Inflammatory macrophage treated with lipopolysaccharide for 1 hour (primary cell): ENCODE results near the gene TMEM237.

Source experiments
- DNase-seq, 2 donors: peaks; one replicate each; pipeline ENCODE4 v3.0.0-alpha.2; 2020 to 2022

TMEM237 gene

DNA sequence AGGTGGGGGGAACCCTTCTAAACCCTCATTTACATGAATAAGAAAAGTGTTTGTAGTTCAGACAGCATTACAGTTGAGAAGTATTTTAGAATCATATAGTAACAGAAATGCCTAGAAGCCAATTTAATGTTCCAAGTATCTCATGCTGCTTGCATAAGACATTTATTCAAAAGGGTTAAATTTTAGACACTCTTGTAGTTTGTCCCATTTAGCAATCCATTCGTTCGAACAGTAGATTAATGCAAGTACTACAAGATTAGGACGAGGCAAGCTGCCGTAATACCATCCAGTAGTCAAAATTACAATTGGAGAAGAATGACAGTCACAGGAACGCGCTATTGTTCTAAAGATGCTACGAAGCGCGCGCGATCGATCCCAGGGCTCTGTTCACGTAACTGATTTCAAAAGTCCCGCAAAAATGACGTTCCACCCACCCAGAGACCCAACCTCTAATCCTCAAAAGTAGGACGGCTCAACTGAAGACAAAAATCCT lies 1.2 kb downstream of the TMEM237 start:
- DNase-seq, result no peak

DNA sequence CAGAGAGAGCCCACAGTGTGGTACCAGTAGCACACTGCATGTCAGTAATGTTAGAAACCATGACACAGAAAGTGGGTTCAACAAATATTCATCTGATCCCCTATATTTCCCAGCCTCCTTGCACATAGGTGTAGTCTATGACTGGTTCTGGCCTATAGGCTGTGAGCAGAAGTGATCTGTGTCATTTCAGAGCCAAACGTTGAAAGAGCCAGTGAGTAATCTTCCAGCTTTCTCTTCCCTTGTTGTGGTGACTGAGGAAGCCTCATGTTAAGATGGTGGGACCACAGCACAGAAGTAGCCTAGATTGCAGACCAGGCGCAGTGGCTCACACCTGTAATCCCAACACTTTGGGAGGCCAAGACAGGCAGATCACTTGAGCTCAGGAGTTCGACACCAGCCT lies 4.1 kb downstream of the TMEM237 start:
- no peak for DNase-seq

DNA sequence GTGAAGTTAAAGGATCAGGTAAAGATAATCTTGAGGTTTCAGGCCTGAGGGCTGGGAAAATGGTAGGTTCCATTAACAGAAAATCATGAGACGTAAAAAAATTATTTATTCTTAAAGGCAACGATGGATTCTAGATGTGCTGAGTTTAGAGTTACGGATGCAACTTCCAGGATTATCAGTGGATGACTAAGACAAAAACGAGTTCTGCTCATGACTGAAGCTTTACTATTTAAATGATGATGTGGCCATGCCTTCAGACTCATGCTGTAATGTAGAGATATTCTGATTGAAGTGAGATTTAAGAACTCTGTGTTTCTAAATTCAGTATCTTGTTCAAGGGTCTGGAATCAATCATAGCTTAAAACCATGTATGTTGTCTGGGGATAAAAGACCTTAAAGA lies 5.0 kb downstream of the TMEM237 start:
- no peak for DNase-seq

DNA sequence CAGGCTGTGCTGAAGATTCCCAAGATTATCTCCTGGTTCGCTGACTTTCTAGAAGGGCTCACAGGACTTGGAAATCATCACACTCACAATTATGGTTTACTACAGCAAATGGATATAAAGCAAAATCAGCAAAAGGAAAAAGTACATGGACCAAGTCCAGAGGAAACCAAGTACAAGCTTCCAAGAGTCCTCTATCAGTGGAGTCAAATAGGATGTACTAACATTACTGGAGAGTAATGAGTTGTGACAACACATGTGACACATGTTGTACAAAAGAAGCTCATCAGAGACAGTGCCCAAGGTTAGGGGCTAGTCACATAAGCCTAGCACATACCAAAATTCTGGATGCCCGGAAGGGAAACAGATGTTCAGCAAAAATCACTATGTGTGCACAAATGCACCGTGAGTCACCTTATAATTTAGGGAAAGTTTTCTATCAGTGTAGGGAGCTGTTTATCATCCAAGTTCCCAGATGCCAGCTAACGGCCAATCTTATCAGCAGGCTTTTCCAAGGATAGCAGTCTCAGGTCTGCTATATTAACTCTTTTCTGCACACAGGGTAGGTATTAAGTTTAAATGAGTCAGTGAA lies 9.5 kb downstream of the TMEM237 start:
- no peak for DNase-seq

DNA sequence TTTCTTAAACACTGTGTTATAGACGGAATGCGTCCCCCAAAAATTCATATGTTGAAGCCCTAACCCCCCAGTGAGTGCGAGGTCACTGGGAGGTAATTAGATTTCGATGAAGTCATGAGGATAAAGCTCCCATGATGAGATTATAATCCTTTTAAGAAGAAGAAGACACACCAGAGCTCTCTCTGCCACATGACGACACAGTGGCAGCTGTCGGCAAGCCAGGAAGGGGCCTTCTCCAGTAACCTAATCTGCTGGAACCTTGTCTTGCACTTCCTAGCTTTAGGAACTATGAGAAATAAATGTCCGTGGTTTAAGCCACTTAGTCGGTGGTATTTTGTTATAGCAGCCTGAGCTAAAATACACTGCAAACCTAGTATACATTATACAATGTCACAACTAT lies 12.3 kb downstream of the TMEM237 start:
- DNase-seq, result no peak

DNA sequence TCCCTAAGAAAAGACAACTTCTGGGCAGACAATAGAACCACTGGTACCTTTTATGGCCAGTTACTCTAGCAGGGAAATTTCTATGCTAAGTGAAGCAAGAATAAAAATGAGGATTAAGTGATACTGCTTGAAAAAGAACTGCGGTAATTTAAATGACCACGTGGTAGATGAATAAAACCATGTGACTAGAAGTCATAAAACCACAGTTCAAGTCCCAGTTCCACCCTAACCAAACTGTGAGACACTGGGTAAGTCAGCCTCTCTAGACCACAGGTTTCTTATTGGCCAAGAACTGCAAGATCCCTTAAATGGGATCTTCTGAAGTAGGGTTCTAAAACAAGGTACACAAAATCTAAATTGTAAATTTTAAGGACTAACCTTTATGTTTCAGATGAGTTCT lies 12.7 kb downstream of the TMEM237 start:
- no peak for DNase-seq

DNA sequence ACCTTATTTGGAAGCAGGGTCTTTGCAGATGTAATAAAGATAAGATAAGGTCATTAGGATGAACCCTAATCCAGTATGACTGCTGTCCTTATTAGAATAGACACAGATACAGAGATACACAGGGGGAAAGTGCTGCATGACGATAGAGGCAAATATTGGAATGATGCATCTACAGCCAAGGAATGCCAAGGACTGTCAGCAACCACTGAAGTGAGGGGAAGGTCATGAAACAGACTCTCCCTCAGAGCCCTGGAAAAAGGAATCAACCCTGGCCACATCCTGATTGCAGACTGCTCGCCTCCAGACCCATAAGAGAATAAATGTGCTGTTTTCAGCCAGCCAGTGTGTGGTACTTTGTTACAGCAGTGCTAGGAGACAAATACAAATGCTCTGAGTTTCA lies 14.8 kb downstream of the TMEM237 start:
- DNase-seq, result no peak

DNA sequence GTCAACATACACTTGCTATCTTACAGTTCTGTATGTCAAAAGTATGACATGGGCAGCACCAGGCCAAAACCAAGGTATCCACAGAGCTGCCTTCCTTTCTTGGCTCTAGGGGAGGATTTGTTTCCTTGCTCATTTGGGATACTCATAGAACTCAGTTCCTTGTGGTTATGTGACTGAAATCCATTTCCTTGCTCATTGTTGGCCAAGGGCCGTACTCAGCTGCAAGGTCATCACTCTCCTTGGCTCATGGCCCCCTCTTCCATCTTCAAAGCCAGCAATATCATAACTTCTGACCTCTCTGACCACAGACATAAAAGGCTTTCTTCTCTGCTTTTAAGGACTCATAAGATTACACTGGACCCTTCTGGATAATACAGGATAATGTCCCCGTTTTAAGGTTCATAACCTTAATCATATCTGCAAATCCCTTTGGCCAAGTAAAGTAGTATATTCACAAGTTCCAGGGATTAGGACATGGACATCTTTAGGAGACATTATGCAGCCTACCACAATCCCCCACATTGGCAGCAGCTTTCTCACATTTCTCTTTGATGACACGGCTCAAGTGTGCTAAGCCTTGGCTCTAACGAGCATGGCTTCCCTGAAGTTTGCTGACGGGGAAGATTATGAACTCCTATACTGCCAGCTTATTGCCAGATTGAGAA lies 20.9 kb downstream of the TMEM237 start:
- DNase-seq, result no peak

DNA sequence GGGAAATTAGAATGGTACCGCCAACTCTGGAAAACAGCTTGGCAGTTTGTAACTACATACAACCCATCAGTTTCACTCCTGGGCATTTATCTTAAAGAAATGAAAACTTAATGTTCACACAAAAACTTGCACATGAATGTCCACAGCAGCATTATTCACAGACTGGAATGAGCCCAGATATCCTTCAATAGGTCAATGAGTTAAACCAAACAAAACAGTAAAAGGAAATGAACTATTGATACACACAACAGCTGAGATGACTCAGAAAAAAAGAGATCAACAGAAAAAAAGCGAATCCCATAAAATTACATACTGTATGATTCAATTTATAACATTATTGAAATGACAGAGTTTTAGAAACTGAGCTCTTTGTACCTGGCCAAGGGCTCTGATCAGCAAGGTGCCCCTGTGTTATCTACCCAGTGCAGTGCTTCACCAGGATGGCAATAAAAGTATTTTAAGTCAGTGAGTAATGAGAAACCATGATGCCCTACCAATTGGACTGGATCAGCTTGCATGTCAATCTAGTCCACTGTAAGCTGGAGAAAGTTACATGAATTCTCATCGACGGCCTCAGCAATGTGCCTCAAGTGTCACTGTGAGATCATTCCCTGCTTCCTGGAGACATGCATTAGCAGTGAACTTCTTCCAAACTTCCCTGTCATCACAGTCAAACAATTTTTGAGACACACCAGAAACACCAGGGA lies 21.9 kb downstream of the TMEM237 start:
- DNase-seq, result no peak

DNA sequence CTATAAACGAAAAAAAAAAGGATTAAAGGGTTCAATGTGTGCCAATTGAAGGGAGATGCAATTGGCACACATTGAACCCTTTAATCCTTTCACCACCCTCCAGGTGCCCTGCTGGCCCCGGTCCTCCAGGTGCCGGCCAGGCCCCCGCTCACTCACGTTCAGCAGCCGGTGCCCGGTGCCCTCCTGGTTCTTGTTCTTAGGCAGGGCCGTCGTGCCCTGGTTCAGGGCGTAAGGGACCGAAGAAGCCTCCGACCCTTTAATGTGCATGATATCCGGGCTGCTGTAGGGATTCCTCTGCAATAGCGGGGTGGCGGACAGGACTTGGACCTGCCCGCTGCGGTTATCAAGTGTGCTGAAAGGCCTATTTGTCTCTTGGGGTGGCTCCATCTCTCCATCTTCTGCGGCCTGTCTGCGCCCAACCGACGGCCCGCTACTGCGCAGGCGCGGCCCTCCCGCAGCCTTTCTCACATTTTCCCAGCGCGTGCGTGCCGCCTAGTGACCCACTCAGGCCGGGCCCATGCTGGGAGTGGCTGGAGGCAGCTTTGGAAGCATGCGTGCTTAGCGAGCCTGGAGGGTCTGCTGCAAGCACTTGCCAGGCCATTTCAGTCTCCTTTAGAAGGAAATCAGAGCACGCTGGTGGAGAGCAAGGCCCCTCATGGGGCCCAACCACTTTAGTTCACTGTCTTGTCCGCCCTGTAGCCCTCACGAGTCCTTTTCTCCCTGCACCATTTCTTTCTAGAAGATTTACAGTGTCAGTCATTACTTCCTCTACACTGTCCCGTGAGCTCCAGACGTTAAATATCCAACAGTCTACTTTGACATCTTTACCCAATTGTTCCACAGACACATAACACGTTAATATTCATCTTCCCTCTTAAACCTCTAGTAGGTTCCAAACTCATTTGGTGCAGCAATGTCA lies 24.3 kb downstream of the TMEM237 start:
- DNase-seq, result peak in 1 of 2 donors; percentile 28

DNA sequence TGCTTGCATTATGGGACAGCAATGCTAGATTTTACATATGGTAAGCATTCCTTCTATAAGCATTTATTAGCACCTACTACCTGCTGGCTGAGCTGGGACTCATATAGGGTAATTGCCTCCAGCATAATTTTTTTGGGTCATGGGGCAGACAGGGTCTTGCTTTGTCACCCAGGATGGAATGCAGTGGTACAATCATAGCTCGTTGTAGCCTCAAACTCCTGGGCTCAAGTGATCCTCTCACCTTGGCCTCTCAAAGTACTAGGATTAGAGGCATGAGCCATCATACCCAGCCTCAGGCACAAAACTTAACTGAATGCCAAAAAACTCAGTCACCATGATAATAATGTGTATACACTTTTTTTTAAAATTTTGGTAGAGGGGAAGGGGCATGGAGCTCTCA lies 35.3 kb downstream of the TMEM237 start:
- no peak for DNase-seq

DNA sequence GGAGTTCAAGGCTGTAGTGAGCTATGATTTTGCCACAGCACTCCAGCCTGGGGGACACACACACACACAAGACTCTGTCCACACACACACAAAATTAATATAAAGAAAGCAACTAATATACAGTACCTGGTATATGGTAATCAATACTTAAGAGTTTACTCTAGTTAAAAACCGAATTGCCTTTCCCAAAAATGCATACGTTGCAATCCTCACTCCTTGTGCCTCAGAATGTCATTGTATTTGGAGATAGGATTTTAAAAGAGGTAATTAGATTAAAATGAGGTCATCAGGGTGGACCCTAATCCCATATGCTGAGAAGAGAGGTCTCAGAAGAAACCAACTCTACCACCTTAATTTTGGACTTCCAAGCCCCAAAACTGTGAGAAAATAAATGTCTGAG lies 35.7 kb downstream of the TMEM237 start:
- no peak for DNase-seq

DNA sequence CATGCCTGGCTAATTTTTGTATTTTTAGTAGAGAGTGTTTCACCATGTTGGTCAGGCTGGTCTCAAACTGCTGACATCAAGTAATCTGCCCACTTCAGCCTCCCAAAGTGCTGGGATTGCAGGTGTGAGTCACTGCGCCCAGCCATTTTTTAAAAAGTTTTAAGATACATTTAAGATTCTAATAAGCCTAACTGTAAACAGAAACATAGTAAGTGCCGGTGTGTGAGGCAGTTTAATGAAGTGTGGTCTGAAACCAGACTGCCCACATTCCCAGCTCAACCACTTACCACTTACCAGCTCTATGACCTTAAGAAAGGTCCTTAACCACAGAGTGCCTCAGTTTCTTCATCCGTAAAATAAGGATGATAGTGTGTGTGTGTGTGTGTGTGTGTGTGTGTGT lies 42.4 kb downstream of the TMEM237 start:
- no peak for DNase-seq

DNA sequence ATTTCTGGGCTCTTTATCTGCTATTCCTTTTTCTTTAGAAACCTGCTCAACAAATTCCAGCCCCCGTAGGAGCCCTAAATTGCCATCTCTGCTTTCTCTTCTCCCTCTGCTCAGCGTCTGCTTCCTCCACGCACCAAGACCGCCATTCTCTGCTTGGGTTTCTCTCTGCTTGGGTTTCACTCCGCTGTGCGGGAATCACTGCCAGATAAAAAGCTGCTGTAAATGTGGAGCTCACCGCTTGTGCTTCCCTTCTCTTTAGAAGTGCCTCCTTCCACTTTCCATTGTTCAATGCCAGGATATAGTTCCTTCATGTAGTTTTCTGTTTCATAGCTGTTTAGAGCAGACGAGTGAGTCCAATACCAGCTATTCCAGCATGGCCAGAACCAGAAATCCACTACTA lies 45.9 kb downstream of the TMEM237 start:
- no peak for DNase-seq

DNA sequence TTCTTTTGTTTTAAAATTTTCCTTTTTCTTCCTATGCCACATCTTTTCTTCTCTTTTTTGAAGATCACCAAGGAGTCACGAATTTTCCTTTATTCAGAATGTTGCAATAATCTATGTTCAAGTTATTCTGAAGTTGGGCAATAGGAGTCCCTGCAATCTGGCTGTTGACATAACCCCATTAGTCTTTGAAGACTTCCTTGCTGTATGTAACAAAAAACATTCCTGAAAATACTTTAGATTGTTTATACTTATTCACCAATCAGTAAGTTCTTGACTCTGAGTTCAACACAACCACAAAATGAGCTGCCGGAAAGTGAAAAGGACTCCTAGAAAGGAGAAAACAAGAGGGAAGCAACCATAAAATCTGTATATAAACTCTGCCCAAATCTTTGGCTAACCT lies 62.8 kb downstream of the TMEM237 start:
- DNase-seq, result peak; percentile 71 to 82

DNA sequence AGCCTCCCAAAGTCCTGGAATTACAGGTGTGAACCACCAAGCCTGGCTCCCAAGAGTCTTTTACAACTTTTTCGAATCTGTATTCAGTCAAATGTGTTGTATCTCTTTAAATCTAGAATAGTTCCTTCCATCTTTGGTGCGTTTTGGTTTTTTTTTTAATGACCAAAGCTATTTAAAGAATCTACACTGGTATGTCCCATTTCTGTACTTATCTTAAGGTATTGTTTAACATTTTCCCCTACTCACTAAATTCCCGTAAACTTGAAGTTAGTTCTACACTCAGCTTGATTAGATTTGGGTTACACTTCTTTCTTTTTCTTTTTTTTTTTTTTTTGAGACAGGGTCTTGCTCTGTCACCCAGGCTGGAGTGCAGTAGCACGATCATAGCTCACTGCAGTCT lies 63.8 kb downstream of the TMEM237 start:
- DNase-seq, result no peak

DNA sequence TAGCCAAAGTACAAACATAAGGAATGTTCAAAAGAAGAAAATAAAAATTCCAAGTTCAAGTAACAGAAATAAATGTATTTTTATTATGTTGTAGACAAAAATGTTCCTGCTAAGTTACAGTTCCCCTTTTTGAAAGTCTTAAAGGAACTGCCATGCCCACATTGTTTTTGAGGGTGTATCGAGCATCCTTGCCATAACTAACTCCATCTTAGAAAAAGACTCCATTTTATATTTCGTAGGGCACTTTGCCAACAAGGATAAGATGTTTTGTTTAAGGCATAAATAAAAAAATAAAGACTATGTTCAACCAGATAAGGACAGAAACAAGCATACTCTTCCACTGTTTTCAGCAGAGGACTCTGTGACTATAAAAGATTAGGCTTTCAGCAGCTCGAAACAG lies 67.3 kb downstream of the TMEM237 start:
- DNase-seq, result no peak

DNA sequence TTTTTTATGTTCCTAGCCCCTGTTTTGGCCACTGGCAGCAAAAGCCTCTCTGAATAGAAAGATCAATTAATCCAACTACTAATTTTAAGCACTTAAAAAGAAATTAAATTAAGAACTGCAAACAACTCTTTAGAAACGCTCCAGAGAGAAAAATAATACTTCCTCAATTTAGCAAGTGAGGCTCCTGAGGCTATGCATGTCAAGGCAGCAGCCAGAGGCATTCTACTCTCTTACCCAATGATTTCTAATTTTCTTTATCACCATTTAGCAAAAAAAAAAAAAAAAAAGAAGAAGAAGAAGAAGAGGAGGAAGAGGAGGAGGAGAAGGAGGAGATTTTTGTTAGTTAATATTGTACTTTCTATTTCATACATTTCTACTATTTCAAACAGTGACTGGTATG lies 68.5 kb downstream of the TMEM237 start:
- peak; percentile 19 to 31 for DNase-seq

DNA sequence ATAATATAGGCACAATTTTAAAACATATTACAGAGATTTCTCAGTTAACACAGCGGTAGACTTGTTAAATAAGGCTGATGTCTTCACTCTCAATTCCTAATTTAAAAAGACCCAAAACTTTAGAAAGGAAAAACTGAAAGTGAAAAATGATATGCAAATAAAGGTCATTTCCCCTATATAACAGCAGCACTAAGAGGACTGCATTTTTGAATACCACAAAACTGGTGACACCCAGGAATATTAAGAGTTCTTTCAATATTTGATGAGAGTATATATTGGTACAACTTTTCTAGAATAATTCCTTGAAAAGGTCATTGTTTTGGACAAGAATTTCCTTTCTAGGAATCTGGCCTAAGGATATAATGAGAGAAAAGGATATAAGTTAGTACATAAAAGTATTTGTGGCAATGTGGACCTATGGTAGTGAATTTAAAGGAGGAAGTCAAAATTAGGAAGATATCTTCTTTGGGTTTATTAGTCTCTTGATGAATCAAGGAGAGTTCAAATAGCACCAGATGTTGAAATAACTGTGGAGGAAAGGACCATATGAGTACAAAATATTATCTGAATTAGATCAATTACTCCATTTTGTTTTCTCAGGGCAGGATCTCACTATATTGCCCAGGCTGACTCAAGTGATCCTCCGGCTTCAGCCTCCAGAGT lies 70.3 kb downstream of the TMEM237 start:
- DNase-seq, result peak; percentile 32 to 62
